ENCODE results near the gene SCRN2.

SCRN2 gene

DNA sequence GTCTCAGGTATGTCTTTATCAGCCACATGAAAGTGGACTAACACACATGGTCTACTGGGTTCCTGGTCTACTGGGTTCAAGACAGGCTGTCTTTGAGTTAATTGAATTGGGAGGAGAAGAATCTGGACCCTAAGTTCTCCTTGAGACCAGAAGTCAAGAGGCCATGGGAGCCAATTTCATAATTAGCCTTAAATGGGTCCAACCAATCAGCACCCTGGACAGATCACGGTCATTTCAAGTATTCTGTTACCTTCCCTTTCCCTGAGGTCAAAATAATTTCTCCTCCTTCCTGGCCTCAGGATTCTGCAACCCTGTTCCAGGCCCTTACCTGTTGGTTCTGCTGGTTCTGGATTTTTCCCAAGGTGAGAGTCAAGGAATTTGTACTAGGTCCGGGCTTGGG, 43.3 kb downstream of the SCRN2 start:
- TF ChIP-seq CTCF (IDR thresholded peaks at IDR 0.05; ENCODE audit: insufficient read depth, low read length) (no peak), GABPA (IDR thresholded peaks at IDR 0.05; ENCODE audit: low read depth) (no peak), POLR2AphosphoS5 (IDR thresholded peaks at IDR 0.05; ENCODE audit: low read depth) (no peak), SPI1 (IDR thresholded peaks at IDR 0.05; ENCODE audit: borderline replicate concordance, low read depth) (no peak)
- TF ChIP-seq, protein P1, sequence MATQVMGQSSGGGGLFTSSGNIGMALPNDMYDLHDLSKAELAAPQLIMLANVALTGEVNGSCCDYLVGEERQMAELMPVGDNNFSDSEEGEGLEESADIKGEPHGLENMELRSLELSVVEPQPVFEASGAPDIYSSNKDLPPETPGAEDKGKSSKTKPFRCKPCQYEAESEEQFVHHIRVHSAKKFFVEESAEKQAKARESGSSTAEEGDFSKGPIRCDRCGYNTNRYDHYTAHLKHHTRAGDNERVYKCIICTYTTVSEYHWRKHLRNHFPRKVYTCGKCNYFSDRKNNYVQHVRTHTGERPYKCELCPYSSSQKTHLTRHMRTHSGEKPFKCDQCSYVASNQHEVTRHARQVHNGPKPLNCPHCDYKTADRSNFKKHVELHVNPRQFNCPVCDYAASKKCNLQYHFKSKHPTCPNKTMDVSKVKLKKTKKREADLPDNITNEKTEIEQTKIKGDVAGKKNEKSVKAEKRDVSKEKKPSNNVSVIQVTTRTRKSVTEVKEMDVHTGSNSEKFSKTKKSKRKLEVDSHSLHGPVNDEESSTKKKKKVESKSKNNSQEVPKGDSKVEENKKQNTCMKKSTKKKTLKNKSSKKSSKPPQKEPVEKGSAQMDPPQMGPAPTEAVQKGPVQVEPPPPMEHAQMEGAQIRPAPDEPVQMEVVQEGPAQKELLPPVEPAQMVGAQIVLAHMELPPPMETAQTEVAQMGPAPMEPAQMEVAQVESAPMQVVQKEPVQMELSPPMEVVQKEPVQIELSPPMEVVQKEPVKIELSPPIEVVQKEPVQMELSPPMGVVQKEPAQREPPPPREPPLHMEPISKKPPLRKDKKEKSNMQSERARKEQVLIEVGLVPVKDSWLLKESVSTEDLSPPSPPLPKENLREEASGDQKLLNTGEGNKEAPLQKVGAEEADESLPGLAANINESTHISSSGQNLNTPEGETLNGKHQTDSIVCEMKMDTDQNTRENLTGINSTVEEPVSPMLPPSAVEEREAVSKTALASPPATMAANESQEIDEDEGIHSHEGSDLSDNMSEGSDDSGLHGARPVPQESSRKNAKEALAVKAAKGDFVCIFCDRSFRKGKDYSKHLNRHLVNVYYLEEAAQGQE (IDR thresholded peaks at IDR 0.05; ENCODE audit: insufficient replicate concordance, low read depth) = peak; percentile 94
- Histone ChIP-seq H3K27ac (replicated peaks) (no peak overlapping the region), H3K27me3 (ENCODE audit: insufficient read depth, poor library complexity, severe bottlenecking) (peaks cover 24% of the 10 kb centered on the region), H3K4me3 (replicated peaks; ENCODE audit: insufficient read depth, low read length) (no peak overlapping the region)
- DNase-seq (ENCODE audit: low read depth in 1 of 2, low spot score in 1 of 2) = no peak

GRCh38 chr17:47792979-47793378, 48.1 kb downstream of the SCRN2 start:
- no peak overlapping the region for H3K27ac ChIP-seq (replicated peaks)
- no peak overlapping the region for H3K4me3 ChIP-seq (replicated peaks; ENCODE audit: insufficient read depth, low read length)
- H3K27me3 ChIP-seq (ENCODE audit: insufficient read depth, poor library complexity, severe bottlenecking) = peaks cover 54% of the 10 kb centered on the region
- no peak for TF ChIP-seq GABPA (IDR thresholded peaks at IDR 0.05; ENCODE audit: low read depth)
- TF ChIP-seq, protein P1 (IDR thresholded peaks at IDR 0.05; ENCODE audit: insufficient replicate concordance, low read depth) = no peak
- TF ChIP-seq POLR2AphosphoS5 (IDR thresholded peaks at IDR 0.05; ENCODE audit: low read depth) = no peak
- no peak for TF ChIP-seq SPI1 (IDR thresholded peaks at IDR 0.05; ENCODE audit: borderline replicate concordance, low read depth)
- no peak for TF ChIP-seq CTCF (IDR thresholded peaks at IDR 0.05; ENCODE audit: insufficient read depth, low read length)
- DNase-seq (ENCODE audit: low read depth in 1 of 2, low spot score in 1 of 2) = no peak

DNA sequence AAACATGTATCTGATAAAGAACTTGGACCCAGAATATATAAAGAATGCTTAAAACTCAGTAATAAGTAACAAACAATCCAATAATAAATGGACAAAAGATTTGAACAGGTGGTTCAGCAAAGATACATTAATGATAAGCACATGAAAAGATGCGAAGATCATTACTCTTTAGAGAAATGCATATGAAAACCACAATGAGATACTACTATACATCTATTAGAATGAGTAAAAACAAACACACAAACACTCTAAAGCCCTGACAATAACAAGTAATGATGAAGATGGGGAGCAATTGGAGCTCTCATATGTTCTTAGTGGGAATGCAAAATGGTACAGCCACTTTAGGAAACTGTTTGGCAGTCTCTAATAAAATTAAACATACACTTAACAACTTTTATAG, 48.6 kb downstream of the SCRN2 start:
- no peak overlapping the region for H3K27ac ChIP-seq (replicated peaks)
- TF ChIP-seq GABPA (IDR thresholded peaks at IDR 0.05; ENCODE audit: low read depth) (no peak), CTCF (IDR thresholded peaks at IDR 0.05; ENCODE audit: insufficient read depth, low read length) (no peak), SPI1 (IDR thresholded peaks at IDR 0.05; ENCODE audit: borderline replicate concordance, low read depth) (no peak)
- no peak overlapping the region for H3K4me3 ChIP-seq (replicated peaks; ENCODE audit: insufficient read depth, low read length)
- peaks cover 54% of the 10 kb centered on the region for H3K27me3 ChIP-seq (ENCODE audit: insufficient read depth, poor library complexity, severe bottlenecking)
- no peak for DNase-seq (ENCODE audit: low read depth in 1 of 2, low spot score in 1 of 2)

- DNase-seq (ENCODE audit: low read depth in 1 of 2, low spot score in 1 of 2) = no peak
- Histone ChIP-seq H3K27ac (replicated peaks) (no peak overlapping the region), H3K27me3 (ENCODE audit: insufficient read depth, poor library complexity, severe bottlenecking) (peaks cover 54% of the 10 kb centered on the region), H3K4me3 (replicated peaks; ENCODE audit: insufficient read depth, low read length) (no peak overlapping the region)
- TF ChIP-seq POLR2AphosphoS5 (IDR thresholded peaks at IDR 0.05; ENCODE audit: low read depth) = no peak
- TF ChIP-seq GABPA (IDR thresholded peaks at IDR 0.05; ENCODE audit: low read depth) = no peak
Measured at GRCh38 chr17:47791025-47791424, 50.0 kb downstream of the SCRN2 start.

All from HL-60 (cell line).